Loucy (cell line): ENCODE results near the gene MOSMO.
"Not testable (repeated sequence)": the region's sequence is repeated elsewhere in the genome, so short reads cannot be mapped to it uniquely, and the experiment has no call there.

Experiments
- EZH2phosphoT487 ChIP-seq: fragments of 200-600 bp; IDR thresholded peaks from 2 replicates; pipeline ENCODE4 v1.6.1; 2018; ENCODE audit warnings: antibody characterized with exemption, mild to moderate bottlenecking, moderate library complexity, borderline replicate concordance
- TF ChIP-seq, protein P1 (sequence below): fragments of 200-600 bp; sonication (generic); conservative IDR thresholded peaks from 2 replicates; pipeline ENCODE4 v1.5.1; 2014; ENCODE audit warnings: mild to moderate bottlenecking, antibody characterized with exemption, low read length

DNA sequence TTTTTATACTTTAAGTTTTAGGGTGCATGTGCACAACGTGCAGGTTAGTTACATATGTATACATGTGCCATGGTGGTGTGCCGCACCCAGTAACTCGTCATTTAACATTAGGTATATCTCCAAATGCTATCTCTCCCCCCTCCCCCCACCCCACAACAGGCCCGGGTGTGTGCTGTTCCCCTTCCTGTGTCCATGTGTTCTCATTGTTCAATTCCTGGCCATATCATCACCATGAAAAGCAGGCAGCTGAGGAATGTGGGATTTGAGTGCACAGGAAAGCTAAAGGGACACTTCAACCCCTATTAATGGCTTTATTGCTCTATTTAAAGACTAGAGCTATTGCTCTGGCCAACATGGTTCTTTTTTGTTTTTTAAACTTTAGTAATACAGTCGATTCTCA is 38.0 kb downstream of the MOSMO start:
- TF ChIP-seq, protein P1, sequence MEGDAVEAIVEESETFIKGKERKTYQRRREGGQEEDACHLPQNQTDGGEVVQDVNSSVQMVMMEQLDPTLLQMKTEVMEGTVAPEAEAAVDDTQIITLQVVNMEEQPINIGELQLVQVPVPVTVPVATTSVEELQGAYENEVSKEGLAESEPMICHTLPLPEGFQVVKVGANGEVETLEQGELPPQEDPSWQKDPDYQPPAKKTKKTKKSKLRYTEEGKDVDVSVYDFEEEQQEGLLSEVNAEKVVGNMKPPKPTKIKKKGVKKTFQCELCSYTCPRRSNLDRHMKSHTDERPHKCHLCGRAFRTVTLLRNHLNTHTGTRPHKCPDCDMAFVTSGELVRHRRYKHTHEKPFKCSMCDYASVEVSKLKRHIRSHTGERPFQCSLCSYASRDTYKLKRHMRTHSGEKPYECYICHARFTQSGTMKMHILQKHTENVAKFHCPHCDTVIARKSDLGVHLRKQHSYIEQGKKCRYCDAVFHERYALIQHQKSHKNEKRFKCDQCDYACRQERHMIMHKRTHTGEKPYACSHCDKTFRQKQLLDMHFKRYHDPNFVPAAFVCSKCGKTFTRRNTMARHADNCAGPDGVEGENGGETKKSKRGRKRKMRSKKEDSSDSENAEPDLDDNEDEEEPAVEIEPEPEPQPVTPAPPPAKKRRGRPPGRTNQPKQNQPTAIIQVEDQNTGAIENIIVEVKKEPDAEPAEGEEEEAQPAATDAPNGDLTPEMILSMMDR = not testable (repeated sequence)
- TF ChIP-seq EZH2phosphoT487 = not testable (repeated sequence)
